Breast epithelium (tissue), 3 donors: ENCODE measurements around the gene CLMP.

Experiments used
- POLR2AphosphoS5 ChIP-seq, 3 donors: sonication (generic); formaldehyde crosslinking; IDR thresholded peaks; one replicate each; pipeline ENCODE4 v1.6.1; 2017; ENCODE audit warnings: antibody characterized with exemption in 3 of 3
- TF ChIP-seq, protein P1 (sequence below), 3 donors: fragments of 450-650 bp; IDR thresholded peaks; one replicate each; pipeline ENCODE4 v1.5.1; 2016 to 2017; ENCODE audit warnings: antibody characterized with exemption in 3 of 3, mild to moderate bottlenecking in 3 of 3, moderate library complexity in 3 of 3

- TF ChIP-seq, protein P1, sequence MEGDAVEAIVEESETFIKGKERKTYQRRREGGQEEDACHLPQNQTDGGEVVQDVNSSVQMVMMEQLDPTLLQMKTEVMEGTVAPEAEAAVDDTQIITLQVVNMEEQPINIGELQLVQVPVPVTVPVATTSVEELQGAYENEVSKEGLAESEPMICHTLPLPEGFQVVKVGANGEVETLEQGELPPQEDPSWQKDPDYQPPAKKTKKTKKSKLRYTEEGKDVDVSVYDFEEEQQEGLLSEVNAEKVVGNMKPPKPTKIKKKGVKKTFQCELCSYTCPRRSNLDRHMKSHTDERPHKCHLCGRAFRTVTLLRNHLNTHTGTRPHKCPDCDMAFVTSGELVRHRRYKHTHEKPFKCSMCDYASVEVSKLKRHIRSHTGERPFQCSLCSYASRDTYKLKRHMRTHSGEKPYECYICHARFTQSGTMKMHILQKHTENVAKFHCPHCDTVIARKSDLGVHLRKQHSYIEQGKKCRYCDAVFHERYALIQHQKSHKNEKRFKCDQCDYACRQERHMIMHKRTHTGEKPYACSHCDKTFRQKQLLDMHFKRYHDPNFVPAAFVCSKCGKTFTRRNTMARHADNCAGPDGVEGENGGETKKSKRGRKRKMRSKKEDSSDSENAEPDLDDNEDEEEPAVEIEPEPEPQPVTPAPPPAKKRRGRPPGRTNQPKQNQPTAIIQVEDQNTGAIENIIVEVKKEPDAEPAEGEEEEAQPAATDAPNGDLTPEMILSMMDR (IDR thresholded peaks at IDR 0.05), result no peak
- TF ChIP-seq POLR2AphosphoS5 (IDR thresholded peaks at IDR 0.05), result no peak
Observed at GRCh38 chr11:123187665-123188507, 7.2 kb downstream of the CLMP start.
